SK-N-MC (cell line): Measurements from ENCODE around the gene PDE4D.
A peak's percentile ranks its signal among the peaks of the same experiment; 100 is the strongest.

Experiments
- DNase-seq: peaks from one replicate; pipeline ENCODE4 v3.0.0-alpha.2; 2011; ENCODE audit warnings: low read depth, low spot score
- H3K27ac ChIP-seq: fragments of 200-600 bp; sonication (generic); 2 replicates; pipeline ENCODE4 v1.5.1; 2016; ENCODE audit warnings: mixed run types
- H3K36me3 ChIP-seq: fragments of 200-600 bp; sonication (generic); 2 replicates; pipeline ENCODE4 v1.6.1; 2017; ENCODE audit warnings: antibody characterized with exemption, low read length, mixed read lengths; ENCODE audit not compliant: insufficient read depth
- H3K4me3 ChIP-seq: fragments of 200-600 bp; sonication (generic); 2 replicates; pipeline ENCODE4 v1.5.1; 2016
- H3K9ac ChIP-seq: fragments of 200-600 bp; sonication (generic); 2 replicates; pipeline ENCODE4 v1.8.0; 2017; ENCODE audit warnings: mixed run types, mixed read lengths; ENCODE audit not compliant: insufficient read length
- H3K9me3 ChIP-seq: fragments of 200-600 bp; sonication (generic); 2 replicates; pipeline ENCODE4 v1.6.1; 2017; ENCODE audit warnings: low read depth, mild to moderate bottlenecking, antibody characterized with exemption, low read length, moderate library complexity, mixed read lengths
- EZH2 ChIP-seq: fragments of 200-600 bp; sonication (generic); IDR thresholded peaks from one replicate; pipeline ENCODE4 v1.6.1; 2017; ENCODE audit warnings: antibody characterized with exemption
- FOXP2 ChIP-seq: optimal IDR thresholded peaks from 2 replicates; pipeline ENCODE3; 2011; ENCODE audit warnings: mild to moderate bottlenecking, moderate library complexity; ENCODE audit not compliant: insufficient read depth; ENCODE audit errors: extremely low read length, control extremely low read depth
- POLR2AphosphoS5 ChIP-seq: IDR thresholded peaks from 2 replicates; pipeline ENCODE4 v1.6.1; 2012; ENCODE audit warnings: mild to moderate bottlenecking, low read depth, low read length, borderline replicate concordance

PDE4D gene

GRCh38 chr5:59501316-59501715 lies 392.2 kb downstream of the PDE4D start:
- Histone ChIP-seq H3K27ac (no peak overlapping the region), H3K9ac (no peak overlapping the region), H3K4me3 (no peak overlapping the region), H3K36me3 (no peaks in the 10 kb centered on the region), H3K9me3 (peaks cover 3% of the 10 kb centered on the region; the same call in 1 of the 2 replicates)
- DNase-seq = no peak
- TF ChIP-seq FOXP2 = no peak
- TF ChIP-seq EZH2 = no peak
- no peak for TF ChIP-seq POLR2AphosphoS5

- no peak for DNase-seq
- no peak overlapping the region for H3K27ac ChIP-seq
- H3K4me3 ChIP-seq = no peak overlapping the region
- H3K9me3 ChIP-seq = peaks cover 3% of the 10 kb centered on the region; the same call in 1 of the 2 replicates
- H3K36me3 ChIP-seq = no peaks in the 10 kb centered on the region
- TF ChIP-seq POLR2AphosphoS5 (no peak), EZH2 (no peak), FOXP2 (no peak)
- no peak overlapping the region for H3K9ac ChIP-seq
Measured at GRCh38 chr5:59500014-59500413, 393.5 kb downstream of the PDE4D start.

- no peak overlapping the region for H3K4me3 ChIP-seq
- no peak for DNase-seq
Measured at GRCh38 chr5:59497207-59497606, 396.3 kb downstream of the PDE4D start.

GRCh38 chr5:59496524-59497134 lies 396.9 kb downstream of the PDE4D start:
- DNase-seq = no peak
- no peak overlapping the region for H3K27ac ChIP-seq
- H3K9me3 ChIP-seq = peaks cover 3% of the 10 kb centered on the region; the same call in 1 of the 2 replicates
- TF ChIP-seq EZH2 = no peak
- H3K36me3 ChIP-seq = no peaks in the 10 kb centered on the region
- H3K4me3 ChIP-seq = no peak overlapping the region
- no peak overlapping the region for H3K9ac ChIP-seq

More at GRCh38 chr5:59497207-59497606, 396.3 kb downstream of the PDE4D start:
- H3K36me3 ChIP-seq = no peaks in the 10 kb centered on the region
- no peak overlapping the region for H3K9ac ChIP-seq
- H3K27ac ChIP-seq = no peak overlapping the region
- peaks cover 3% of the 10 kb centered on the region; the same call in 1 of the 2 replicates for H3K9me3 ChIP-seq
- TF ChIP-seq POLR2AphosphoS5 (no peak), FOXP2 (no peak), EZH2 (no peak)

- TF ChIP-seq EZH2 (no peak), FOXP2 (no peak), POLR2AphosphoS5 (no peak)
- DNase-seq = no peak
- no peaks in the 10 kb centered on the region for H3K9me3 ChIP-seq
- no peak overlapping the region for H3K27ac ChIP-seq
- no peak overlapping the region for H3K9ac ChIP-seq
- no peak overlapping the region for H3K4me3 ChIP-seq
- H3K36me3 ChIP-seq = no peaks in the 10 kb centered on the region
Measured at GRCh38 chr5:59491945-59492344, 401.6 kb downstream of the PDE4D start.

GRCh38 chr5:59489551-59489950 lies 404.0 kb downstream of the PDE4D start:
- peak overlapping the region; percentile 43; the same call in 1 of the 2 replicates for H3K27ac ChIP-seq
- no peak for DNase-seq
- TF ChIP-seq EZH2 (no peak), FOXP2 (no peak), POLR2AphosphoS5 (no peak)
- H3K36me3 ChIP-seq = no peaks in the 10 kb centered on the region
- H3K4me3 ChIP-seq = no peak overlapping the region
- H3K9ac ChIP-seq = no peak overlapping the region
- H3K9me3 ChIP-seq = no peaks in the 10 kb centered on the region

- Histone ChIP-seq H3K9me3 (no peaks in the 10 kb centered on the region), H3K27ac (peak overlapping the region; percentile 52), H3K9ac (peak overlapping the region; percentile 3), H3K4me3 (peak overlapping the region; percentile 17; the same call in 1 of the 2 replicates), H3K36me3 (no peaks in the 10 kb centered on the region)
- TF ChIP-seq FOXP2 (no peak), POLR2AphosphoS5 (no peak), EZH2 (no peak)
- DNase-seq = no peak
Measured at GRCh38 chr5:59487772-59488729, 405.5 kb downstream of the PDE4D start.

- H3K9ac ChIP-seq = peak overlapping the region; percentile 3
- DNase-seq = no peak
- no peaks in the 10 kb centered on the region for H3K36me3 ChIP-seq
- no peak for TF ChIP-seq POLR2AphosphoS5
- TF ChIP-seq FOXP2 = no peak
- TF ChIP-seq EZH2 = no peak
- no peak overlapping the region for H3K4me3 ChIP-seq
- H3K27ac ChIP-seq = peak overlapping the region; percentile 52
- H3K9me3 ChIP-seq = no peaks in the 10 kb centered on the region
Measured at GRCh38 chr5:59487068-59487686, 406.3 kb downstream of the PDE4D start.
